GM13976 (cell line): Measurements from ENCODE around the gene TMEM50A.
"Not testable (repeated sequence)": the region's sequence is repeated elsewhere in the genome, so short reads cannot be mapped to it uniquely, and the experiment has no call there.

Experiments
- DNase-seq: peaks from one replicate; pipeline ENCODE4 v3.0.0; 2012; ENCODE audit warnings: low spot score
- in situ Hi-C: fragments of 300-500 bp; cut with MboI; formaldehyde crosslinking; loops from one replicate; pipeline ENCODE4 v1.12.0; 2022; ENCODE audit warnings: low sequenced_read_pairs, mixed read lengths, inconsistent platforms; ENCODE audit not compliant: unreplicated experiment
- TF ChIP-seq, protein P1 (sequence below): IDR thresholded peaks from 2 replicates; pipeline ENCODE4 v1.5.1; 2012; ENCODE audit warnings: borderline replicate concordance, mild to moderate bottlenecking; ENCODE audit not compliant: insufficient read depth; ENCODE audit errors: extremely low read depth, missing control alignments, control extremely low read depth

Gene TMEM50A

DNA sequence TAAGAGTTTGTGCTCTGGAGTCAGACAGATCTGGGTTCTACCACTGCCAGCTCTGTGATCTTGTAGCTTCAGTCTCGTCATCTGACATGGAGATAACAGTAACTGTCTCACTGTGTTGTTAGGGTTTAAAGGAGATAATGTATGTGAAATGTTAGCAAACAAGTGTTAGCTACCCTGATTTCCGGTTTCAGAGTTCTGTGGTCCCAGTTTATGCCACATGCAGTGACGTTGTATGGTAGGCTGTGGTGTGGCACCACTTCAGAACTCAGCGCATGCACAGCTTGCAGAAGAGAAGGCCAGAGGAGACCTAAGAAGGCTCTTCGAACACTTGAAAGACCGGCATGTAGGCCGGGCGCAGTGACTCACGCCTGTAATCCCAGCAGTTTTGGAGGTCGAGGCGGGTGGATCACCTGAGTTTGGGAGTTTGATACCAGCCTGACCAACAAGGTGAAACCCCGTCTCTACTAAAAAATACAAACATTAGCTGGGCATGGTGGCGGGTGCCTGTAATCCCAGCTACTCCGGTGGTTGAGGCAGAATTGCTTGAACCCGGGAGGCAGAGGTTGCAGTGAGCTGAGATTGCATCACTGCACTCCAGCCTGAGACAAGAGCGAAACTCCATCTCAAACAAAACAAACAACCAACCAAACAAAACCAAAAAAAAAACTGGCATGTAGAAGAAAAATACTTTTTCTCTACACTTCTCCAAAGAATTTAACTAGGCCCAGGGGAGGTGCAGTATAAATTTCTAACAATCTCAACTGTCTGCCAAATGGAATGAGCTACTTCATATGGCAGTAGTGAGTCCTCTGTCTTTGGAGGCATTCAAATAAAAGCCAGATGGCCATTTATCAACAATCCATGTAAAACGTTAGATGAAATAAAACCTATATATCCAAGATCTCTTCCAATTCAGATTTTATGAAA lies 10.0 kb upstream of the TMEM50A start:
- in situ Hi-C loops, DNase-seq: not testable (repeated sequence)

DNA sequence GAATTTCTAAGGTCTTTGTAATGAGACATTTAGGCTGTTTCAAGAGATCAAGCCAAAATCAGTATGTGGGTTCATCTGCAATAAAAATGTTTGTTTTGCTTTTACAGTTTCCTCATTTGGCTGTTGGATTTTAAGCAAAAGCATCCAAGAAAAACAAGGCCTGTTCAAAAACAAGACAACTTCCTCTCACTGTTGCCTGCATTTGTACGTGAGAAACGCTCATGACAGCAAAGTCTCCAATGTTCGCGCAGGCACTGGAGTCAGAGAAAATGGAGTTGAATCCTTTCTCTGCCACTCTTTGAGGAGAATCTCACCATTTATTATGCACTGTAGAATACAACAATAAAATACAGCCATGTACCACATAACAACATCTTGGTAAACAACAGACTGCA lies 9.3 kb upstream of the TMEM50A start:
- DNase-seq, in situ Hi-C loops: not testable (repeated sequence)

DNA sequence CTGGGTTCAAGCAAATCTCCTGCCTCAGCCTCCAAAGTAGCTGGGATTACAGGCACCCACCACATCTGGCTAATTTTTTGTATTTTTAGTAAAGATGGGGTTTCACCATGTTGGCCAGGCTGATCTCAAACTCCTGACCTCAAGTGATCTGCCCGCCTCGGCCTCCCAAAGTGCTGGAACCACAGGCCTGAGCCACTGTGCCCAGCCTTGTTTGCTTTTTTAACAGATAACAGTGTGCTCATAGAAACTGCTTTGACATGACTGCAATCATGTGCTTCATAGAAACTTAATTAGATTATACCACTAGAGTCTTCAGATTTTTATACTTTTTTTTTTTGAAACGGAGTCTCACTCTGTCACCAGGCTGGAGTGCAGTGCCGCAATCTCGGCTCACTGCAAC lies 8.8 kb upstream of the TMEM50A start:
- DNase-seq, in situ Hi-C loops: not testable (repeated sequence)

GRCh38 chr1:25329950-25330349 lies 8.2 kb upstream of the TMEM50A start:
- in situ Hi-C loops, DNase-seq: not testable (repeated sequence)

- TF ChIP-seq, protein P1, sequence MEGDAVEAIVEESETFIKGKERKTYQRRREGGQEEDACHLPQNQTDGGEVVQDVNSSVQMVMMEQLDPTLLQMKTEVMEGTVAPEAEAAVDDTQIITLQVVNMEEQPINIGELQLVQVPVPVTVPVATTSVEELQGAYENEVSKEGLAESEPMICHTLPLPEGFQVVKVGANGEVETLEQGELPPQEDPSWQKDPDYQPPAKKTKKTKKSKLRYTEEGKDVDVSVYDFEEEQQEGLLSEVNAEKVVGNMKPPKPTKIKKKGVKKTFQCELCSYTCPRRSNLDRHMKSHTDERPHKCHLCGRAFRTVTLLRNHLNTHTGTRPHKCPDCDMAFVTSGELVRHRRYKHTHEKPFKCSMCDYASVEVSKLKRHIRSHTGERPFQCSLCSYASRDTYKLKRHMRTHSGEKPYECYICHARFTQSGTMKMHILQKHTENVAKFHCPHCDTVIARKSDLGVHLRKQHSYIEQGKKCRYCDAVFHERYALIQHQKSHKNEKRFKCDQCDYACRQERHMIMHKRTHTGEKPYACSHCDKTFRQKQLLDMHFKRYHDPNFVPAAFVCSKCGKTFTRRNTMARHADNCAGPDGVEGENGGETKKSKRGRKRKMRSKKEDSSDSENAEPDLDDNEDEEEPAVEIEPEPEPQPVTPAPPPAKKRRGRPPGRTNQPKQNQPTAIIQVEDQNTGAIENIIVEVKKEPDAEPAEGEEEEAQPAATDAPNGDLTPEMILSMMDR, result peak; percentile 32
- peak; percentile 17 for DNase-seq
- in situ Hi-C loops, result not testable (repeated sequence)
Observed at GRCh38 chr1:25336922-25337354, 1.2 kb upstream of the TMEM50A start.

DNA sequence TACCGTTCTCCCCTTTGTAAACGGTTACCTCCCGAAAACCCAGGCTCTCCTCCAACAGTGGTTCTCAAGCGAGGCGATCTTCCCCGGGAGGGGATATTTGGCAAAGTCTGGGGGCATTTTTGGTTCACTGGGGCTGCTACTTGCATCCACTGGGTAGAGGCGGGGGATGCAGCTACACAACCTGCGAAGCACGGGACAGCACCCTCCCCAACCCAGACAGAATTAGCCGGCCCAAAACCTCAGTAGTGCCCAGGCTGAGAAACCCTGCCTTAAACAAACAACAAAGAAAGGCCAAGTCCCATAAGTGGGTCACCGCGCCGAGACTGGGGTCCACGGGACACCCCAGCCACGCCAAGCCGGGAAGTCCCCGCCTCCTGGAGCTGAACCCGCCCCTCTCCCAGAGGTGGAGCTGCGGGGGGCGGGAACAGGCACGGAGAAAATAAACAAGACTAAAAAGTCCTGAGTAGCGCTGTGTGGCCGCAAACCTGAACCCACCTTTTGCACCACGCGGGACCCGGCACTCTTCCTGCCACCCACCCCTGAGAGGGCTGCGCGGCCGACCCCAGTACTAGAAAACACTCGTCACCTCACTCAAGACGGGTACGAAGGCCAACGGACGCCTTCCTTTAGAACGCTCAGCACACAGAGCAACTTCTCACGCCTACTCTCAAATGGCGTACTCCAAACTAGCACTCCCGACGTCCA lies 499 bp upstream of the TMEM50A start:
- DNase-seq, result not testable (repeated sequence)

DNA sequence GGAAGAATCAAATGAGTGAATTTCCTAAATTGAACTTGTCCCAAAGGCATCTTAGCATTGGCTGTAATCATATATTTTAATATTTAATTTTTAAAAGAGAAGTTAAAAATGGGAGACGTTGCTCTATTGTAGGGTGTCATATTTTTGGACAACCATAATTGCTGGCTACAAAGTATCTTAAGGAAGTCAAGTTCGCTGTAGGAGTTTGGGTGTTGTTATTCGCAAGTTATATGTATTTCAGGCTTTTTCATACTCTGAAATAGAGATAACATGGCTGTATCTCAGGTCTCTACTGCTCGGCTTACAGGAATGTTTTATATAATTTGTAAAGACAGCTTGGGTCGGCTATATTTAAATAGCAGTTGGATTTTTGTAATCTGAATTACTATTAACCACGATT lies 852 bp downstream of the TMEM50A start:
- in situ Hi-C loops, result no loop called here
- no peak for DNase-seq
- TF ChIP-seq, protein P1, result no peak

More for the DNA sequence above, 499 bp upstream of the TMEM50A start:
- in situ Hi-C loops, result not testable (repeated sequence)

DNA sequence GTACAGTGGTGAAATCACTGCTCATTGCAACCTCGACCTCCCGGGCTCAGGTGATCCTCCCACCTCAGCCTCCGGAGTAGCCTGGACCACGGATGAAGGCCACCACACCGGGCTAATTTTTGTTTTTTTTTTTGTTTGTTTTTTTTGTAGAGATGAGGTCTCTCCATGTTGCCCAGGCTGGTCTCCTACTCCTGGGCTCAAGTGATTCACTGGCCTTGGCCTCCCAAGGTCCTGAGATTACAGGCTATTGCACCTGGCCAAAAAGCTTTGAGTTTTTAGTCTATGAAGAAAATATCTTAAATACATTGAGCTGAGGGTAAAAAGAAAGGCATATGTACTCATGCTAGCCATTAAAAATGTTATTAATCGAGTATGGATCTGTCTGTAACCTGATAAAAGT lies 3.6 kb downstream of the TMEM50A start:
- no peak for DNase-seq
- in situ Hi-C loops, result loop anchor here (10.0 kb wide), 1 partner anchor 97 kb away; the partner anchor contains the start of gene RSRP1
- TF ChIP-seq, protein P1, result no peak

GRCh38 chr1:25342846-25343245 lies 4.7 kb downstream of the TMEM50A start:
- in situ Hi-C loops, result loop anchor here (10.0 kb wide), 1 partner anchor 98 kb away; the partner anchor contains the start of gene RSRP1
- TF ChIP-seq, protein P1, result no peak

More at GRCh38 chr1:25342846-25343245, 4.7 kb downstream of the TMEM50A start:
- no peak for DNase-seq
